HFFc6 (cell line): Measurements from ENCODE around the gene PXK. TPM values are rescaled to one million over a fixed set of nuclear protein-coding genes. Genes with fewer than 3 reads are reported as not detected.
A peak's percentile ranks its signal among the peaks of the same experiment; 100 is the strongest.

Experiments
- DNase-seq: peaks from one replicate; pipeline ENCODE4 v3.0.0-alpha.2; 2018
- H3K27ac Mint-ChIP-seq: 2 replicates; pipeline ENCODE4 v1.8.0; 2020; ENCODE audit warnings: mild to moderate bottlenecking, mixed read lengths
- H3K27me3 Mint-ChIP-seq: 2 replicates; pipeline ENCODE4 v1.8.0; 2021; ENCODE audit warnings: mild to moderate bottlenecking, moderate library complexity, mixed read lengths; ENCODE audit not compliant: insufficient read depth
- H3K36me3 Mint-ChIP-seq: 2 replicates; pipeline ENCODE4 v1.8.0; 2021; ENCODE audit warnings: low read depth, mixed read lengths
- H3K4me1 Mint-ChIP-seq: 2 replicates; pipeline ENCODE4 v1.8.0; 2020; ENCODE audit warnings: low read depth, mixed read lengths
- H3K4me3 Mint-ChIP-seq: 2 replicates; pipeline ENCODE4 v1.8.0; 2020; ENCODE audit warnings: mild to moderate bottlenecking, moderate library complexity, mixed read lengths
- H3K9me3 Mint-ChIP-seq: 2 replicates; pipeline ENCODE4 v1.8.0; 2020; ENCODE audit warnings: mild to moderate bottlenecking, mixed read lengths
- CTCF ChIP-seq: fragments of 200-600 bp; sonication (generic); IDR thresholded peaks from 2 replicates; pipeline ENCODE4 v1.5.0; 2021; ENCODE audit warnings: antibody characterized with exemption, mild to moderate bottlenecking
- total RNA-seq, 6 experiments: library from RNA; stranded (reverse); fragmentation: NEBNext Ultra II Directional; extraction: Animal tissue kit (Norgen Biotek cat#: 25700); gene quantifications; 2 replicates in 1 of 6; 3 replicates in 5 of 6; pipeline ENCODE4 v1.2.3, GENCODE V29; 2021

PXK gene
- total RNA-seq, 6 experiments from 2014 or later: 16.3 to 25.1 (median 21.1) TPM

GRCh38 chr3:58308728-58309127, 24.0 kb upstream of the PXK start:
- Mint-ChIP-seq H3K4me3 (peak overlapping the region; percentile 32; the same call in 1 of the 2 replicates), H3K4me1 (peaks cover 24% of the 10 kb centered on the region), H3K36me3 (peaks cover 23% of the 10 kb centered on the region), H3K27me3 (peaks cover 5% of the 10 kb centered on the region), H3K27ac (peak overlapping the region; percentile 51), H3K9me3 (no peaks in the 10 kb centered on the region)
- DNase-seq: no peak
- TF ChIP-seq CTCF: no peak

GRCh38 chr3:58317811-58318210, 14.9 kb upstream of the PXK start:
- no peak overlapping the region for H3K27ac Mint-ChIP-seq
- H3K36me3 Mint-ChIP-seq: peaks cover 12% of the 10 kb centered on the region
- no peak overlapping the region for H3K4me3 Mint-ChIP-seq
- no peak for TF ChIP-seq CTCF
- no peaks in the 10 kb centered on the region for H3K27me3 Mint-ChIP-seq
- H3K4me1 Mint-ChIP-seq: 0 out of 2 replicates have a peak, but pooled peaks cover 5% of the 10 kb centered on the region
- no peaks in the 10 kb centered on the region for H3K9me3 Mint-ChIP-seq
- DNase-seq: no peak

- H3K4me1 Mint-ChIP-seq: peaks cover 28% of the 10 kb centered on the region
- peaks cover 2% of the 10 kb centered on the region; the same call in 1 of the 2 replicates for H3K36me3 Mint-ChIP-seq
- H3K27me3 Mint-ChIP-seq: no peaks in the 10 kb centered on the region
- H3K4me3 Mint-ChIP-seq: no peak overlapping the region
- H3K9me3 Mint-ChIP-seq: no peaks in the 10 kb centered on the region
- no peak for DNase-seq
- H3K27ac Mint-ChIP-seq: no peak overlapping the region
- no peak for TF ChIP-seq CTCF
These were observed 10.9 kb upstream of the PXK start for GRCh38 chr3:58321791-58322190.

- Mint-ChIP-seq H3K4me1 (peaks cover 28% of the 10 kb centered on the region), H3K27ac (no peak overlapping the region), H3K27me3 (no peaks in the 10 kb centered on the region), H3K9me3 (no peaks in the 10 kb centered on the region), H3K4me3 (no peak overlapping the region), H3K36me3 (no peaks in the 10 kb centered on the region)
- DNase-seq: no peak
- no peak for TF ChIP-seq CTCF
These were observed 9.9 kb upstream of the PXK start for GRCh38 chr3:58322793-58323192.

GRCh38 chr3:58323529-58324390, 8.9 kb upstream of the PXK start:
- H3K4me3 Mint-ChIP-seq: no peak overlapping the region
- H3K4me1 Mint-ChIP-seq: peaks cover 28% of the 10 kb centered on the region
- H3K36me3 Mint-ChIP-seq: no peaks in the 10 kb centered on the region
- no peak for DNase-seq
- H3K27ac Mint-ChIP-seq: no peak overlapping the region
- no peaks in the 10 kb centered on the region for H3K9me3 Mint-ChIP-seq
- no peaks in the 10 kb centered on the region for H3K27me3 Mint-ChIP-seq
- TF ChIP-seq CTCF: no peak
